ENCODE measurements around the gene CASK. TPM values are rescaled to one million over a fixed set of nuclear protein-coding genes. Genes with fewer than 3 reads are reported as not detected.
A peak's percentile ranks its signal among the peaks of the same experiment; 100 is the strongest.
"Not testable (repeated sequence)": the region's sequence is repeated elsewhere in the genome, so short reads cannot be mapped to it uniquely, and the experiment has no call there.

Gene CASK
- total RNA-seq, 2 experiments from 2014 or later, result 16.6 to 20.4 TPM

DNA sequence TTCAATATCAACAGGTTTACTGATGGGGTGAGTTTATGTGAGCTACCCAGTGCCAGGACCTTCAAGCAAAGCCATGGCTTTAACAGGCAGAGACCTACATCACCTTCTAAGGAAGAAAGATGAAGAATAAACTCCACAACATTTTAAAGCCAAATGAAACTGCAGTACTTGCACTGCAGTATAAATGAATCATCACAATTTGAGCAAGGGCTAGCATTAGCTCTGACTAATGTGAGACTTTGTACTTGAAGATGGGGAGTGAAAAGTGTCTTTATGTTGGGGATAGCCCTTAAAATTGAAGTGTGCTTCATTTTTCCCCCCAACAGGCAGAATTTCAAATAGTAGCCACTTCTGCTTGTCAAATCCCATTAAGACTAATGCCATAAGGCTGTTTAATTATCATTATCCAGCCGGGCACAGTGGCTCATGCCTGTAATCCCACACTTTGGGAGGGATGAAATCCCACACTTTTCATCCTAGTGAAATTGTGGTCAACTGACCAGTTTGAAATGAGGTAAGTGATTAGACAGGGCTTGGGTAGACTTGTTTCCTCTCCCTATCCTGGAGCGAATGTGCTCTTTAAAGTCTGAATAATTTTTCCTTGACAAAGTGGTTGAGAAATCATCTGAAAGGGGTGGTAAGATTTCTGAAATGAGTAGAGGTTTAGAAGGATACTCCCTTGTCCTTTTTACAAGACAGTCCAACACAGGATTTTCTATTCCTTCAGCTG lies 261.8 kb downstream of the CASK start:
- Mint-ChIP-seq H3K4me3 (no peak overlapping the region), H3K27ac (peak overlapping the region; percentile 29), H3K27me3 (no peaks in the 10 kb centered on the region), H3K36me3 (peaks cover 23% of the 10 kb centered on the region), H3K9me3 (no peaks in the 10 kb centered on the region), H3K4me1 (peaks cover 25% of the 10 kb centered on the region)
- no peak for DNase-seq

- Mint-ChIP-seq H3K4me3 (no peak overlapping the region), H3K27me3 (no peaks in the 10 kb centered on the region), H3K27ac (no peak overlapping the region), H3K4me1 (no peaks in the 10 kb centered on the region), H3K36me3 (peaks cover 55% of the 10 kb centered on the region), H3K9me3 (peaks cover 3% of the 10 kb centered on the region)
- no peak for DNase-seq
Measured at GRCh38 chrX:41655631-41656030, 267.7 kb downstream of the CASK start.

DNA sequence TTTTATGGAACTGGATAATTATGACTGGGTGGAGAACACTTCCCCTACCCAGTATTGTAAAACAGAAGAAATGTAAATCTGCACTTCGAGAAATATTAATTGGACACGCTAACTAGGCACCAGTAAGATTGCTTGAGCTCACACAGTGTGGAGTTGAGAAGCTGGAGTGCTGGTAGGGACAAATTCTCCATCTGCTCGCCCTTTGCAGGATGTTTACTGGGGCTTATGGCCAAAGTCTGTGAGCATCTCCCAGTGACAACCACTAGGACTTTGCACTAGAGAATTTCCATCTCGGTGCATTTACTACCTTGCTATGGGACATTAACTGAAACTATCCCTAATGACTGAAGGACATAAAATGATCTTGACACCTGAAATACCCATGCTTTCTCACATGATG lies 268.3 kb downstream of the CASK start:
- H3K4me3 Mint-ChIP-seq, result no peak overlapping the region
- DNase-seq, result no peak
- H3K27me3 Mint-ChIP-seq, result no peaks in the 10 kb centered on the region
- no peak overlapping the region for H3K27ac Mint-ChIP-seq
- peaks cover 57% of the 10 kb centered on the region for H3K36me3 Mint-ChIP-seq
- H3K4me1 Mint-ChIP-seq, result no peaks in the 10 kb centered on the region
- H3K9me3 Mint-ChIP-seq, result peaks cover 3% of the 10 kb centered on the region

GRCh38 chrX:41653125-41653524 lies 270.2 kb downstream of the CASK start:
- H3K36me3 Mint-ChIP-seq, result peaks cover 61% of the 10 kb centered on the region
- peaks cover 11% of the 10 kb centered on the region for H3K9me3 Mint-ChIP-seq
- H3K4me3 Mint-ChIP-seq, result no peak overlapping the region
- H3K27ac Mint-ChIP-seq, result no peak overlapping the region
- no peaks in the 10 kb centered on the region for H3K4me1 Mint-ChIP-seq
- no peaks in the 10 kb centered on the region for H3K27me3 Mint-ChIP-seq
- DNase-seq, result no peak

GRCh38 chrX:41646201-41646600 lies 277.2 kb downstream of the CASK start:
- H3K27me3 Mint-ChIP-seq, DNase-seq, H3K4me3 Mint-ChIP-seq, H3K4me1 Mint-ChIP-seq, H3K27ac Mint-ChIP-seq: not testable (repeated sequence)
- Mint-ChIP-seq H3K36me3 (peaks cover 57% of the 10 kb centered on the region), H3K9me3 (peaks cover 20% of the 10 kb centered on the region)

- Mint-ChIP-seq H3K27ac (no peak overlapping the region), H3K36me3 (peaks cover 12% of the 10 kb centered on the region), H3K4me1 (no peaks in the 10 kb centered on the region), H3K27me3 (no peaks in the 10 kb centered on the region), H3K4me3 (no peak overlapping the region), H3K9me3 (no peaks in the 10 kb centered on the region)
- DNase-seq, result no peak
Measured at GRCh38 chrX:41634284-41634683, 289.1 kb downstream of the CASK start.

DNA sequence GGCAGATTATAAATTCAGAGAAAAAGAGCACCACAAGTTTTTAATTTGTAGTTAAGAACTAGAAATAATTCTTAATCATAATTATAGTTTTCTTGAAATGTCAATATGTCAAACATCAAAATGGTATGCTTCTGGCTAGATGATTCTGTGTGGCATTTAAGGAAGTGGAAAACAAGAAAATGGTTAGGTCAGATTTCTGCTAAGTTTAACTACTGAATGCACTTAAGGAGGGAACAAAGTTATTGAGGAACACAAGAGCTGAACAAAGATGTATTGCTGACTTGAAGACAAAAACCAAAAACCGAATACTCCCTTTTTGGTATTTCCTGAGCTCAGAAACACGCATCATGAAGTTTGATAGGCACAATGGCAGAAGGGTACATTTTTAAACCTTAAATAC lies 293.3 kb downstream of the CASK start:
- Mint-ChIP-seq H3K27ac (no peak overlapping the region), H3K27me3 (no peaks in the 10 kb centered on the region)

DNA sequence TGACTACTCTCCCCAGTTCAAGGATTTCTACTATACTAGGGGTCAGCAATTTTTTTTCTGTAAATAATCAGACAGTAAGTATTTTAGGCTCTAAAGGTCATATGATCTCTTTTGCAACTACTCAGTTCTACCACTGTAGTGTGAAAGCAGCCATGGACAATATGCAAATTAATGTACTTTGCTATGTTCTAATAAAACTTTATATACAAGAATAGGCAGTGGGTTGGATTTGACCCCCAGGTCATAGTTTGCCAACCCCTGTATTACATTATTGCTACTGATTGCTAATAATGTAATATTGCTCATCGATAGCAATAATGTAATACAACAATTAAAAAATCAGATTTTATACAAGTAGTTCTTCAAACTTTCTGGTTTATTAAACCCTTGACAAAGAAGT lies 293.8 kb downstream of the CASK start:
- Mint-ChIP-seq H3K9me3 (no peaks in the 10 kb centered on the region), H3K27ac (no peak overlapping the region), H3K4me3 (no peak overlapping the region), H3K27me3 (no peaks in the 10 kb centered on the region), H3K36me3 (peaks cover 11% of the 10 kb centered on the region), H3K4me1 (peaks cover under 1% of the 10 kb centered on the region)
- no peak for DNase-seq

More for the DNA sequence above, 293.3 kb downstream of the CASK start:
- no peak for DNase-seq
- H3K4me1 Mint-ChIP-seq, result no peaks in the 10 kb centered on the region
- no peak overlapping the region for H3K4me3 Mint-ChIP-seq
- no peaks in the 10 kb centered on the region for H3K9me3 Mint-ChIP-seq
- peaks cover 8% of the 10 kb centered on the region for H3K36me3 Mint-ChIP-seq

GRCh38 chrX:41621222-41621723 lies 302.1 kb downstream of the CASK start:
- H3K4me3 Mint-ChIP-seq, result no peak overlapping the region
- H3K36me3 Mint-ChIP-seq, result peaks cover 7% of the 10 kb centered on the region
- no peak for DNase-seq
- no peak overlapping the region for H3K27ac Mint-ChIP-seq
- no peaks in the 10 kb centered on the region for H3K27me3 Mint-ChIP-seq
- no peaks in the 10 kb centered on the region for H3K9me3 Mint-ChIP-seq
- H3K4me1 Mint-ChIP-seq, result peaks cover 2% of the 10 kb centered on the region

GRCh38 chrX:41619221-41619620 lies 304.1 kb downstream of the CASK start:
- H3K4me3 Mint-ChIP-seq, result no peak overlapping the region
- H3K27me3 Mint-ChIP-seq, result no peaks in the 10 kb centered on the region
- no peak overlapping the region for H3K27ac Mint-ChIP-seq
- no peaks in the 10 kb centered on the region for H3K9me3 Mint-ChIP-seq
- H3K36me3 Mint-ChIP-seq, result no peaks in the 10 kb centered on the region
- H3K4me1 Mint-ChIP-seq, result no peaks in the 10 kb centered on the region
- no peak for DNase-seq

- no peak for DNase-seq
- no peaks in the 10 kb centered on the region for H3K9me3 Mint-ChIP-seq
- H3K36me3 Mint-ChIP-seq, result peaks cover 1% of the 10 kb centered on the region
- H3K4me3 Mint-ChIP-seq, result no peak overlapping the region
- no peaks in the 10 kb centered on the region for H3K27me3 Mint-ChIP-seq
- H3K27ac Mint-ChIP-seq, result no peak overlapping the region
- no peaks in the 10 kb centered on the region for H3K4me1 Mint-ChIP-seq
Measured at GRCh38 chrX:41616935-41617334, 306.4 kb downstream of the CASK start.

DNA sequence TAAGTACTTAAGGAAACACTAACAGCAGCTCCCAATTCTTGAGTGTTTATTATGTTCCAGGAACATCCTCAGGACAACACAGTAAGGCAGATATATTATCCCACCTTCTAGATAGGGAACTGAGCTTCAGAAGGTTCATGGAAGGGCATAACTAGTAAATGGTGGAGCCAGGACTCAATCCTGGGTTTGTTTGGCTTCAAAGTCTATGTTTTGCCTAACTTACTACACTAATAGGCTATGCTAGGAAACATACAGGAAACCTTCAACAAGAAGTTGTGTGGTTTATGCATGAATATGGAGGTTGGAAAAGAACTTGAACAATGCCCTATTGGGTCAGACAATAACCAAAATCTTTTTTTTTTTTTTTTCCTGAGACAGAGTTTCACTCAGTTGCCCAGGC lies 307.1 kb downstream of the CASK start:
- H3K4me1 Mint-ChIP-seq, result no peaks in the 10 kb centered on the region
- no peaks in the 10 kb centered on the region for H3K9me3 Mint-ChIP-seq
- H3K36me3 Mint-ChIP-seq, result peaks cover 2% of the 10 kb centered on the region
- no peak overlapping the region for H3K4me3 Mint-ChIP-seq
- no peak overlapping the region for H3K27ac Mint-ChIP-seq
- H3K27me3 Mint-ChIP-seq, result no peaks in the 10 kb centered on the region
- no peak for DNase-seq

DNA sequence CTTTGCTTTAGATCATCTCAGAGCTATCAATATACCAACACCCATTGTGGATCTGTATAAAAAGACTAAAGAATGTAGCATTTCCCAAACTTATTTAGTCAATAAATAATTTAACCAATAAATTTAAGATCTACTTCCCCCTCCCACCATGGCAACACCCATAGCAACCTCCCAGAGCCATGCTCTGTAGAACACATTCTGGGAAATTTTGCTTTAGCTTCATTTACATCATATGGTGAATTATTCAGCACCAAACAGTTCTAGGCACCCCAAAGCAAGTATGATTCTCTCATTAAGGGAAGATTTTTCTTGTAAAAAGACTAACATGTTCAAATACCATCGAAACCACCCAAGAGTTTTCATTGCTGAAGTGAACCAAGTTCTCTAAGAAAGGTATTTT lies 315.1 kb downstream of the CASK start:
- peaks cover 12% of the 10 kb centered on the region for H3K36me3 Mint-ChIP-seq
- no peaks in the 10 kb centered on the region for H3K27me3 Mint-ChIP-seq
- no peak overlapping the region for H3K27ac Mint-ChIP-seq
- no peaks in the 10 kb centered on the region for H3K9me3 Mint-ChIP-seq
- DNase-seq, result no peak
- H3K4me1 Mint-ChIP-seq, result no peaks in the 10 kb centered on the region
- H3K4me3 Mint-ChIP-seq, result no peak overlapping the region

- Mint-ChIP-seq H3K4me1 (no peaks in the 10 kb centered on the region), H3K27ac (no peak overlapping the region), H3K36me3 (peaks cover 12% of the 10 kb centered on the region), H3K4me3 (no peak overlapping the region), H3K27me3 (no peaks in the 10 kb centered on the region), H3K9me3 (no peaks in the 10 kb centered on the region)
- no peak for DNase-seq
Measured at GRCh38 chrX:41607264-41607832, 316.0 kb downstream of the CASK start.

- not testable (repeated sequence) for H3K36me3 Mint-ChIP-seq, H3K9me3 Mint-ChIP-seq, H3K4me1 Mint-ChIP-seq, H3K4me3 Mint-ChIP-seq, H3K27me3 Mint-ChIP-seq, H3K27ac Mint-ChIP-seq, DNase-seq
Measured at GRCh38 chrX:41606057-41606456, 317.3 kb downstream of the CASK start.
